Measurements from ENCODE around the gene CEBPE. TPM values are rescaled to one million over a fixed set of nuclear protein-coding genes. Genes with fewer than 3 reads are reported as not detected.

The CEBPE gene
- total and polyA plus RNA-seq, 4 donors, result 0.08 to 4.4 (median 0.16) TPM; not detected in 1

- TF ChIP-seq TAF1 (conservative IDR thresholded peaks at IDR 0.05) (no peak), EGR1 (IDR thresholded peaks at IDR 0.05; ENCODE audit: low read depth in 2 of 2) (no peak), HNF4A (conservative IDR thresholded peaks at IDR 0.05) (no peak), ZBTB33 (IDR thresholded peaks at IDR 0.05) (no peak), SP1 (IDR thresholded peaks at IDR 0.05) (peak; percentile 9), RAD21 (IDR thresholded peaks at IDR 0.05) (peak; percentile 94), GABPA (IDR thresholded peaks at IDR 0.05 in 1 of 2, conservative IDR thresholded peaks at IDR 0.05 in 1 of 2) (no peak), ATF3 (IDR thresholded peaks at IDR 0.05) (peak; percentile 45), RXRA (IDR thresholded peaks at IDR 0.05) (peak in 1 of 2 donors; percentile 22), FOXA1 (IDR thresholded peaks at IDR 0.05) (no peak), NR2F2 (IDR thresholded peaks at IDR 0.05) (no peak), HNF4G (IDR thresholded peaks at IDR 0.05) (no peak), CTCF (IDR thresholded peaks at IDR 0.05; ENCODE audit: low read depth, low read length, missing input control) (peak; percentile 100), REST (IDR thresholded peaks at IDR 0.05) (no peak), YY1 (IDR thresholded peaks at IDR 0.05) (peak; percentile 58), MAX (IDR thresholded peaks at IDR 0.05) (no peak), FOXA2 (IDR thresholded peaks at IDR 0.05) (no peak), JUND (IDR thresholded peaks at IDR 0.05) (no peak)
- Histone ChIP-seq H3K27ac (ENCODE audit: low read depth in 1 of 2, low read length in 2 of 2) (no peak overlapping the region), H3K9me3 (ENCODE audit: control insufficient read depth in 4 of 4, low read length in 3 of 4) (no peaks in the 10 kb centered on the region), H3K27me3 (ENCODE audit: control insufficient read depth in 4 of 4, insufficient read depth in 4 of 4, low read length in 3 of 4) (no peaks in the 10 kb centered on the region), H3K4me1 (ENCODE audit: control insufficient read depth in 4 of 4, insufficient read depth in 4 of 4, low read length in 3 of 4) (peaks cover 2 to 29% (median 20%) of the 10 kb centered on the region in 4 donors), H3K9ac (ENCODE audit: low read depth in 1 of 2, low read length in 2 of 2) (no peak overlapping the region), H3K36me3 (ENCODE audit: control insufficient read depth in 4 of 4, insufficient read depth in 3 of 4, low read depth in 1 of 4, low read length in 3 of 4) (peaks cover 7 to 38% (median 31%) of the 10 kb centered on the region in 4 donors), H3K4me3 (ENCODE audit: low read depth in 1 of 3, low read length in 3 of 3) (no peak overlapping the region)
- 33% methylated on average over 8 of the region's 8 CpGs for WGBS
- peak; percentile 79 for DNase-seq (ENCODE audit: low spot score)
Observed at GRCh38 chr14:23068789-23069412, 50.2 kb downstream of the CEBPE start.
